Measurements from ENCODE around the gene SPAG5.

SPAG5 gene

GRCh38 chr17:28598389-28598788 lies 436 bp downstream of the SPAG5 start:
- Histone ChIP-seq H2AFZ (ENCODE audit: low read length) (peak overlapping the region; percentile 69), H3K9me3 (replicated peaks; ENCODE audit: insufficient read depth, low read length) (no peaks in the 10 kb centered on the region), H3K4me1 (ENCODE audit: low read length) (peaks cover 9% of the 10 kb centered on the region; the same call in 1 of the 2 replicates), H3K36me3 (replicated peaks; ENCODE audit: insufficient read depth, low read length) (no peaks in the 10 kb centered on the region; the same call in 1 of the 2 replicates), H3K4me3 (ENCODE audit: low read length) (peak overlapping the region; percentile 77), H3K27me3 (replicated peaks; ENCODE audit: insufficient read depth, low read length) (no peaks in the 10 kb centered on the region), H3K9me2 (replicated peaks; ENCODE audit: insufficient read depth, low read length) (no peaks in the 10 kb centered on the region), H3K27ac (ENCODE audit: low read length) (peak overlapping the region; percentile 91; the same call in 1 of the 2 replicates), H3K79me2 (ENCODE audit: low read length) (peaks cover 44% of the 10 kb centered on the region), H3K4me2 (ENCODE audit: low read depth, low read length) (peak overlapping the region; percentile 77), H3K9ac (ENCODE audit: low read length) (peak overlapping the region; percentile 82), H3F3A (ENCODE audit: insufficient read depth, low read length) (peaks cover 16% of the 10 kb centered on the region), H4K20me1 (ENCODE audit: insufficient read depth, low read length) (no peaks in the 10 kb centered on the region)
- TF ChIP-seq, protein P1, sequence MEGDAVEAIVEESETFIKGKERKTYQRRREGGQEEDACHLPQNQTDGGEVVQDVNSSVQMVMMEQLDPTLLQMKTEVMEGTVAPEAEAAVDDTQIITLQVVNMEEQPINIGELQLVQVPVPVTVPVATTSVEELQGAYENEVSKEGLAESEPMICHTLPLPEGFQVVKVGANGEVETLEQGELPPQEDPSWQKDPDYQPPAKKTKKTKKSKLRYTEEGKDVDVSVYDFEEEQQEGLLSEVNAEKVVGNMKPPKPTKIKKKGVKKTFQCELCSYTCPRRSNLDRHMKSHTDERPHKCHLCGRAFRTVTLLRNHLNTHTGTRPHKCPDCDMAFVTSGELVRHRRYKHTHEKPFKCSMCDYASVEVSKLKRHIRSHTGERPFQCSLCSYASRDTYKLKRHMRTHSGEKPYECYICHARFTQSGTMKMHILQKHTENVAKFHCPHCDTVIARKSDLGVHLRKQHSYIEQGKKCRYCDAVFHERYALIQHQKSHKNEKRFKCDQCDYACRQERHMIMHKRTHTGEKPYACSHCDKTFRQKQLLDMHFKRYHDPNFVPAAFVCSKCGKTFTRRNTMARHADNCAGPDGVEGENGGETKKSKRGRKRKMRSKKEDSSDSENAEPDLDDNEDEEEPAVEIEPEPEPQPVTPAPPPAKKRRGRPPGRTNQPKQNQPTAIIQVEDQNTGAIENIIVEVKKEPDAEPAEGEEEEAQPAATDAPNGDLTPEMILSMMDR (IDR thresholded peaks at IDR 0.05; ENCODE audit: low read length) = no peak
- TF ChIP-seq EZH2phosphoT487 (IDR thresholded peaks at IDR 0.05; ENCODE audit: low read length) = no peak
- no peak for TF ChIP-seq EZH2 (optimal IDR thresholded peaks at IDR 0.05; ENCODE audit: low read depth, low read length)
- no peak for DNase-seq

GRCh38 chr17:28597606-28598383 lies 1.0 kb downstream of the SPAG5 start:
- no peaks in the 10 kb centered on the region for H4K20me1 ChIP-seq (ENCODE audit: insufficient read depth, low read length)
- H3K27me3 ChIP-seq (replicated peaks; ENCODE audit: insufficient read depth, low read length) = no peaks in the 10 kb centered on the region
- H3K27ac ChIP-seq (ENCODE audit: low read length) = peak overlapping the region; percentile 91; the same call in 1 of the 2 replicates
- H3F3A ChIP-seq (ENCODE audit: insufficient read depth, low read length) = peaks cover 16% of the 10 kb centered on the region
- peaks cover 50% of the 10 kb centered on the region for H3K79me2 ChIP-seq (ENCODE audit: low read length)
- peak overlapping the region; percentile 77 for H3K4me2 ChIP-seq (ENCODE audit: low read depth, low read length)
- peaks cover 9% of the 10 kb centered on the region; the same call in 1 of the 2 replicates for H3K4me1 ChIP-seq (ENCODE audit: low read length)
- no peaks in the 10 kb centered on the region for H3K9me2 ChIP-seq (replicated peaks; ENCODE audit: insufficient read depth, low read length)
- H3K9ac ChIP-seq (ENCODE audit: low read length) = peak overlapping the region; percentile 82
- no peaks in the 10 kb centered on the region for H3K9me3 ChIP-seq (replicated peaks; ENCODE audit: insufficient read depth, low read length)
- no peaks in the 10 kb centered on the region; the same call in 1 of the 2 replicates for H3K36me3 ChIP-seq (replicated peaks; ENCODE audit: insufficient read depth, low read length)
- peak overlapping the region; percentile 77 for H3K4me3 ChIP-seq (ENCODE audit: low read length)
- DNase-seq = no peak
- peak overlapping the region; percentile 69 for H2AFZ ChIP-seq (ENCODE audit: low read length)
- TF ChIP-seq, protein P1 (IDR thresholded peaks at IDR 0.05; ENCODE audit: low read length) = no peak
- TF ChIP-seq EZH2phosphoT487 (IDR thresholded peaks at IDR 0.05; ENCODE audit: low read length) (no peak), EZH2 (optimal IDR thresholded peaks at IDR 0.05; ENCODE audit: low read depth, low read length) (no peak)

GRCh38 chr17:28592260-28592659 lies 6.6 kb downstream of the SPAG5 start:
- Histone ChIP-seq H3K4me3 (ENCODE audit: low read length) (no peak overlapping the region), H3K4me2 (ENCODE audit: low read depth, low read length) (no peak overlapping the region), H3F3A (ENCODE audit: insufficient read depth, low read length) (peaks cover 4% of the 10 kb centered on the region; the same call in 1 of the 2 replicates), H3K4me1 (ENCODE audit: low read length) (peaks cover under 1% of the 10 kb centered on the region; the same call in 1 of the 2 replicates), H2AFZ (ENCODE audit: low read length) (no peak overlapping the region), H3K27ac (ENCODE audit: low read length) (no peak overlapping the region), H3K9me3 (replicated peaks; ENCODE audit: insufficient read depth, low read length) (no peaks in the 10 kb centered on the region), H3K36me3 (replicated peaks; ENCODE audit: insufficient read depth, low read length) (peaks cover 19% of the 10 kb centered on the region), H3K9me2 (replicated peaks; ENCODE audit: insufficient read depth, low read length) (no peaks in the 10 kb centered on the region), H3K79me2 (ENCODE audit: low read length) (peaks cover 72% of the 10 kb centered on the region), H3K9ac (ENCODE audit: low read length) (no peak overlapping the region), H4K20me1 (ENCODE audit: insufficient read depth, low read length) (no peaks in the 10 kb centered on the region), H3K27me3 (replicated peaks; ENCODE audit: insufficient read depth, low read length) (no peaks in the 10 kb centered on the region)
- no peak for DNase-seq
- TF ChIP-seq, protein P1 (IDR thresholded peaks at IDR 0.05; ENCODE audit: low read length) = no peak
- TF ChIP-seq EZH2 (optimal IDR thresholded peaks at IDR 0.05; ENCODE audit: low read depth, low read length) (no peak), EZH2phosphoT487 (IDR thresholded peaks at IDR 0.05; ENCODE audit: low read length) (no peak)
